ENCODE measurements around the gene NEK6. TPM values are rescaled to one million over a fixed set of nuclear protein-coding genes. Genes with fewer than 3 reads are reported as not detected.

NEK6 gene
- total RNA-seq, 8 experiments from 2014 or later = 2.4 to 33.4 (median 7.2) TPM

- ATAC-seq (replicated peaks in 6 of 8) = no peak
- in situ Hi-C loops (cut with MboI; ENCODE audit: low pct_unique_long_range_greater_than_20kb in 2 of 9, low sequenced_read_pairs in 9 of 9, unreplicated experiment in 9 of 9) = no loop called here
- H3K4me3 ChIP-seq = no peak overlapping the region
- WGBS, 10 experiments = 81 to 100% (median 100%) methylated on average over 1 to 3 of the region's 14 CpGs; no CpG with 5 or more reads in 7 of the 10 experiments
- peaks cover 4 to 20% of the 10 kb centered on the region in 2 donors for H3K4me1 ChIP-seq (replicated peaks in 1 of 2)
- H3K27ac ChIP-seq = no peak overlapping the region
These were observed 40.3 kb downstream of the NEK6 start for GRCh38 chr9:124297915-124298645.

GRCh38 chr9:124298646-124299235 lies 41.0 kb downstream of the NEK6 start:
- WGBS, 10 experiments = 89 to 100% (median 94%) methylated on average over 2 to 9 of the region's 12 CpGs; no CpG with 5 or more reads in 5 of the 10 experiments
- in situ Hi-C loops (cut with MboI; ENCODE audit: low pct_unique_long_range_greater_than_20kb in 2 of 9, low sequenced_read_pairs in 9 of 9, unreplicated experiment in 9 of 9) = no loop called here
- H3K27ac ChIP-seq = no peak overlapping the region
- peaks cover 4 to 16% of the 10 kb centered on the region in 2 donors for H3K4me1 ChIP-seq (replicated peaks in 1 of 2)
- H3K4me3 ChIP-seq = no peak overlapping the region
- ATAC-seq (replicated peaks in 6 of 8) = peak in 1 of 8 experiments; percentile 34

GRCh38 chr9:124299515-124300090 lies 41.9 kb downstream of the NEK6 start:
- whole genome bisulfite sequencing, 10 experiments = 63 to 90% (median 78%) methylated on average over 2 to 4 of the region's 8 CpGs; no CpG with 5 or more reads in 7 of the 10 experiments
- peak in 5 of 8 experiments; percentile 9 to 53 (median 34) for ATAC-seq (replicated peaks in 6 of 8)

GRCh38 chr9:124300312-124300711 lies 42.6 kb downstream of the NEK6 start:
- no peak for ATAC-seq (replicated peaks in 6 of 8)
- WGBS, 10 experiments = 87 to 100% (median 98%) methylated on average over 1 to 5 of the region's 11 CpGs; no CpG with 5 or more reads in 6 of the 10 experiments
- H3K4me3 ChIP-seq = no peak overlapping the region
- in situ Hi-C loops (cut with MboI; ENCODE audit: low pct_unique_long_range_greater_than_20kb in 2 of 9, low sequenced_read_pairs in 9 of 9, unreplicated experiment in 9 of 9) = loop anchor here in 3 of 9 experiments (25.0 kb wide), 2 partner anchors 88 to 163 kb away; no protein-coding TSS in a partner anchor
- no peak overlapping the region for H3K27ac ChIP-seq
- peaks cover 4 to 11% of the 10 kb centered on the region in 2 donors for H3K4me1 ChIP-seq (replicated peaks in 1 of 2)

More at GRCh38 chr9:124299515-124300090, 41.9 kb downstream of the NEK6 start:
- in situ Hi-C loops (cut with MboI; ENCODE audit: low pct_unique_long_range_greater_than_20kb in 2 of 9, low sequenced_read_pairs in 9 of 9, unreplicated experiment in 9 of 9) = loop anchor here in 3 of 9 experiments (25.0 kb wide), 2 partner anchors 87 to 162 kb away; no protein-coding TSS in a partner anchor
- H3K4me1 ChIP-seq (replicated peaks in 1 of 2) = peaks cover 4 to 16% of the 10 kb centered on the region in 2 donors
- H3K27ac ChIP-seq = peak overlapping the region in 1 of 2 donors; percentile 41
- H3K4me3 ChIP-seq = no peak overlapping the region

GRCh38 chr9:124302921-124303320 lies 45.2 kb downstream of the NEK6 start:
- ATAC-seq (replicated peaks in 6 of 8) = no peak
- H3K4me1 ChIP-seq (replicated peaks in 1 of 2) = peaks cover 8% of the 10 kb centered on the region in 2 donors
- no peak overlapping the region for H3K27ac ChIP-seq
- in situ Hi-C loops (cut with MboI; ENCODE audit: low pct_unique_long_range_greater_than_20kb in 2 of 9, low sequenced_read_pairs in 9 of 9, unreplicated experiment in 9 of 9) = loop anchor here in 3 of 9 experiments (25.0 kb wide), 2 partner anchors 91 to 166 kb away; no protein-coding TSS in a partner anchor
- 80 to 100% (median 98%) methylated on average over 1 to 4 of the region's 4 CpGs; no CpG with 5 or more reads in 4 of the 10 experiments for WGBS, 10 experiments
- H3K4me3 ChIP-seq = no peak overlapping the region

- in situ Hi-C loops (cut with MboI; ENCODE audit: low pct_unique_long_range_greater_than_20kb in 2 of 9, low sequenced_read_pairs in 9 of 9, unreplicated experiment in 9 of 9) = loop anchor here in 3 of 9 experiments (25.0 kb wide), 2 partner anchors 91 to 166 kb away; no protein-coding TSS in a partner anchor
- ATAC-seq (replicated peaks in 6 of 8) = no peak
- peaks cover 8% of the 10 kb centered on the region in 2 donors for H3K4me1 ChIP-seq (replicated peaks in 1 of 2)
- no peak overlapping the region for H3K27ac ChIP-seq
- WGBS, 10 experiments = 81 to 100% (median 91%) methylated on average over 2 to 11 of the region's 14 CpGs; no CpG with 5 or more reads in 3 of the 10 experiments
- H3K4me3 ChIP-seq = no peak overlapping the region
These were observed 46.0 kb downstream of the NEK6 start for GRCh38 chr9:124303762-124304161.

GRCh38 chr9:124304285-124304684 lies 46.5 kb downstream of the NEK6 start:
- in situ Hi-C loops (cut with MboI; ENCODE audit: low pct_unique_long_range_greater_than_20kb in 2 of 9, low sequenced_read_pairs in 9 of 9, unreplicated experiment in 9 of 9) = loop anchor here in 3 of 9 experiments (25.0 kb wide), 2 partner anchors 92 to 167 kb away; no protein-coding TSS in a partner anchor
- peaks cover 5 to 6% of the 10 kb centered on the region in 2 donors for H3K4me1 ChIP-seq (replicated peaks in 1 of 2)
- ATAC-seq (replicated peaks in 6 of 8) = no peak
- 33 to 100% (median 92%) methylated on average over 1 to 6 of the region's 8 CpGs; no CpG with 5 or more reads in 1 of the 10 experiments for WGBS, 10 experiments
- H3K4me3 ChIP-seq = no peak overlapping the region
- H3K27ac ChIP-seq = no peak overlapping the region

GRCh38 chr9:124306098-124306735 lies 48.5 kb downstream of the NEK6 start:
- in situ Hi-C loops (cut with MboI; ENCODE audit: low pct_unique_long_range_greater_than_20kb in 2 of 9, low sequenced_read_pairs in 9 of 9, unreplicated experiment in 9 of 9) = loop anchor here in 3 of 9 experiments (25.0 kb wide), 2 partner anchors 94 to 169 kb away; no protein-coding TSS in a partner anchor
- 37 to 100% (median 78%) methylated on average over 1 to 9 of the region's 13 CpGs; no CpG with 5 or more reads in 3 of the 10 experiments for WGBS, 10 experiments
- Histone ChIP-seq H3K27ac (no peak overlapping the region), H3K4me1 (replicated peaks in 1 of 2) (peaks cover 0 to 5% of the 10 kb centered on the region in 2 donors), H3K4me3 (no peak overlapping the region)
- ATAC-seq (replicated peaks in 6 of 8) = peak in 5 of 8 experiments; percentile 67 to 94 (median 86)

- Histone ChIP-seq H3K4me1 (replicated peaks in 1 of 2) (peaks cover 0 to 5% of the 10 kb centered on the region in 2 donors), H3K27ac (no peak overlapping the region), H3K4me3 (no peak overlapping the region)
- WGBS, 10 experiments = 90 to 100% (median 98%) methylated on average over 1 to 3 of the region's 24 CpGs; no CpG with 5 or more reads in 6 of the 10 experiments
- in situ Hi-C loops (cut with MboI; ENCODE audit: low pct_unique_long_range_greater_than_20kb in 2 of 9, low sequenced_read_pairs in 9 of 9, unreplicated experiment in 9 of 9) = loop anchor here in 3 of 9 experiments (25.0 kb wide), 2 partner anchors 95 to 170 kb away; no protein-coding TSS in a partner anchor
- no peak for ATAC-seq (replicated peaks in 6 of 8)
These were observed 49.8 kb downstream of the NEK6 start for GRCh38 chr9:124307379-124308030.

GRCh38 chr9:124308606-124309491 lies 51.1 kb downstream of the NEK6 start:
- in situ Hi-C loops (cut with MboI; ENCODE audit: low pct_unique_long_range_greater_than_20kb in 2 of 9, low sequenced_read_pairs in 9 of 9, unreplicated experiment in 9 of 9) = loop anchor here in 3 of 9 experiments (25.0 kb wide), 2 partner anchors 97 to 172 kb away; no protein-coding TSS in a partner anchor
- H3K27ac ChIP-seq = no peak overlapping the region
- peak in 5 of 8 experiments; percentile 14 to 96 (median 79) for ATAC-seq (replicated peaks in 6 of 8)

GRCh38 chr9:124309667-124310084 lies 51.9 kb downstream of the NEK6 start:
- peak in 2 of 8 experiments; percentile 56 to 70 for ATAC-seq (replicated peaks in 6 of 8)
- 34 to 93% (median 80%) methylated on average over 1 to 12 of the region's 15 CpGs; no CpG with 5 or more reads in 4 of the 10 experiments for WGBS, 10 experiments
- H3K4me1 ChIP-seq (replicated peaks in 1 of 2) = peaks cover 0 to 5% of the 10 kb centered on the region in 2 donors
- no peak overlapping the region for H3K27ac ChIP-seq
- H3K4me3 ChIP-seq = no peak overlapping the region
- in situ Hi-C loops (cut with MboI; ENCODE audit: low pct_unique_long_range_greater_than_20kb in 2 of 9, low sequenced_read_pairs in 9 of 9, unreplicated experiment in 9 of 9) = loop anchor here in 3 of 9 experiments (25.0 kb wide), 2 partner anchors 97 to 172 kb away; no protein-coding TSS in a partner anchor

More at GRCh38 chr9:124308606-124309491, 51.1 kb downstream of the NEK6 start:
- no peak overlapping the region for H3K4me3 ChIP-seq
- peaks cover 0 to 5% of the 10 kb centered on the region in 2 donors for H3K4me1 ChIP-seq (replicated peaks in 1 of 2)
- 86 to 100% (median 95%) methylated on average over 2 to 9 of the region's 21 CpGs; no CpG with 5 or more reads in 5 of the 10 experiments for WGBS, 10 experiments

Data from motor neuron (in vitro differentiated cells).